HUDEP-2 (cell line): ENCODE results near the gene SCAP.
A peak's percentile ranks its signal among the peaks of the same experiment; 100 is the strongest.

Source experiments
- DNase-seq, 76 experiments: peaks; one replicate each; lab custom pipeline; 2025; ENCODE audit not compliant: unreplicated experiment in 76 of 76; lab: John Stamatoyannopoulos, UW

The SCAP gene

GRCh38 chr3:47418167-47419082 lies 57.3 kb downstream of the SCAP start:
- no peak for DNase-seq

GRCh38 chr3:47416041-47416440 lies 59.7 kb downstream of the SCAP start:
- DNase-seq: no peak

- no peak for DNase-seq
Observed at GRCh38 chr3:47414666-47415587, 60.8 kb downstream of the SCAP start.

GRCh38 chr3:47414161-47414564 lies 61.6 kb downstream of the SCAP start:
- no peak for DNase-seq

- DNase-seq: no peak
Observed at GRCh38 chr3:47413751-47414150, 62.0 kb downstream of the SCAP start.

- no peak for DNase-seq
Observed at GRCh38 chr3:47412842-47413520, 62.8 kb downstream of the SCAP start.

GRCh38 chr3:47412453-47412756 lies 63.3 kb downstream of the SCAP start:
- no peak for DNase-seq

GRCh38 chr3:47411696-47412452 lies 63.9 kb downstream of the SCAP start:
- no peak for DNase-seq

- no peak for DNase-seq
Observed at GRCh38 chr3:47410801-47411646, 64.7 kb downstream of the SCAP start.

- DNase-seq: no peak
Observed at GRCh38 chr3:47410417-47410720, 65.4 kb downstream of the SCAP start.

GRCh38 chr3:47409688-47410416 lies 65.9 kb downstream of the SCAP start:
- no peak for DNase-seq

- DNase-seq: no peak
Observed at GRCh38 chr3:47409284-47409683, 66.5 kb downstream of the SCAP start.

- no peak for DNase-seq
Observed at GRCh38 chr3:47408839-47409229, 66.9 kb downstream of the SCAP start.

- no peak for DNase-seq
Observed at GRCh38 chr3:47407896-47408838, 67.6 kb downstream of the SCAP start.

GRCh38 chr3:47407237-47407636 lies 68.5 kb downstream of the SCAP start:
- DNase-seq: no peak

GRCh38 chr3:47406762-47407149 lies 69.0 kb downstream of the SCAP start:
- DNase-seq: peak in 26 of 76 experiments; percentile 10 to 55 (median 31)

GRCh38 chr3:47405820-47406761 lies 69.7 kb downstream of the SCAP start:
- DNase-seq: peak in 71 of 76 experiments; percentile 7 to 75 (median 50)
